Measurements from ENCODE around the gene VTI1A. TPM values are rescaled to one million over a fixed set of nuclear protein-coding genes. Genes with fewer than 3 reads are reported as not detected.
"Not testable (repeated sequence)": the region's sequence is repeated elsewhere in the genome, so short reads cannot be mapped to it uniquely, and the experiment has no call there.

Gene VTI1A
- total RNA-seq = 36.9 TPM
- long read RNA-seq, full-length matches to known transcripts = 9 of 34 reads
- long read RNA-seq, partial matches to known transcripts = 7 of 34 reads
- long read RNA-seq, other reads (novel, unspliced or antisense) = 18 of 34 reads

GRCh38 chr10:112446855-112447619 is at the start of gene VTI1A, which contains the start of gene ZDHHC6:
Gene VTI1A, plus strand, starts transcription at chr10:112447215. Its CDS starts 159 bp downstream, at chr10:112447374.
Gene ZDHHC6, minus strand, starts transcription at chr10:112446914. Its CDS starts 1,478 bp downstream, at chr10:112445436.
- H3K27ac ChIP-seq = peak within 1 kb of the TSS; percentile 94
- TF ChIP-seq CTCF (IDR thresholded peaks at IDR 0.05) = no peak
- H3K4me1 ChIP-seq = peaks cover 32% of the 10 kb centered on the region
- H3K36me3 ChIP-seq = peaks cover 39% of the 10 kb centered on the region
- peak; percentile 97 to 99 for ATAC-seq
- H3K4me3 ChIP-seq = peak within 1 kb of the TSS; percentile 76
- peak; percentile 89 for DNase-seq
- intact Hi-C loops (cut with DNase I) = no loop called here
- H3K9me3 ChIP-seq = no peaks in the 10 kb centered on the region
- no peaks in the 10 kb centered on the region for H3K27me3 ChIP-seq (ENCODE audit: low read depth)

- H3K4me1 ChIP-seq = peaks cover 14% of the 10 kb centered on the region
- H3K9me3 ChIP-seq = no peaks in the 10 kb centered on the region
- no peak overlapping the region for H3K4me3 ChIP-seq
- no peak for ATAC-seq
- peaks cover 71% of the 10 kb centered on the region for H3K36me3 ChIP-seq
- TF ChIP-seq CTCF (IDR thresholded peaks at IDR 0.05) = no peak
- DNase-seq = no peak
- intact Hi-C loops (cut with DNase I) = no loop called here
- H3K27me3 ChIP-seq (ENCODE audit: low read depth) = no peaks in the 10 kb centered on the region
- no peak overlapping the region for H3K27ac ChIP-seq
These were observed 49.4 kb upstream of the VTI1A start for GRCh38 chr10:112397592-112397991.

GRCh38 chr10:112402917-112403316 is 44.1 kb upstream of the VTI1A start:
- peaks cover 93% of the 10 kb centered on the region for H3K36me3 ChIP-seq
- no peaks in the 10 kb centered on the region for H3K4me1 ChIP-seq
- ATAC-seq (no peak), DNase-seq (no peak)
- H3K4me3 ChIP-seq = no peak overlapping the region
- H3K27me3 ChIP-seq (ENCODE audit: low read depth) = no peaks in the 10 kb centered on the region
- TF ChIP-seq CTCF (IDR thresholded peaks at IDR 0.05) = no peak
- no peaks in the 10 kb centered on the region for H3K9me3 ChIP-seq
- intact Hi-C loops (cut with DNase I) = no loop called here
- H3K27ac ChIP-seq = no peak overlapping the region

- peaks cover 97% of the 10 kb centered on the region for H3K36me3 ChIP-seq
- ATAC-seq = peak in 1 of 2 donors; percentile 37
These were observed 42.4 kb upstream of the VTI1A start for GRCh38 chr10:112404617-112405016.

GRCh38 chr10:112406806-112407205 is 40.2 kb upstream of the VTI1A start:
- intact Hi-C loops (cut with DNase I); DNase-seq; H3K4me1 ChIP-seq; H3K27ac ChIP-seq; ATAC-seq; H3K27me3 ChIP-seq (ENCODE audit: low read depth); H3K9me3 ChIP-seq; H3K4me3 ChIP-seq: not testable (repeated sequence)
- H3K36me3 ChIP-seq = peaks cover 96% of the 10 kb centered on the region

More at GRCh38 chr10:112404617-112405016, 42.4 kb upstream of the VTI1A start:
- H3K27me3 ChIP-seq (ENCODE audit: low read depth) = no peaks in the 10 kb centered on the region
- H3K27ac ChIP-seq = no peak overlapping the region
- no peak for TF ChIP-seq CTCF (IDR thresholded peaks at IDR 0.05)
- intact Hi-C loops (cut with DNase I) = no loop called here
- no peaks in the 10 kb centered on the region for H3K4me1 ChIP-seq
- H3K4me3 ChIP-seq = no peak overlapping the region
- no peaks in the 10 kb centered on the region for H3K9me3 ChIP-seq
- no peak for DNase-seq

- DNase-seq = no peak
- Histone ChIP-seq H3K27ac (no peak overlapping the region), H3K4me1 (no peaks in the 10 kb centered on the region), H3K27me3 (ENCODE audit: low read depth) (no peaks in the 10 kb centered on the region), H3K4me3 (no peak overlapping the region), H3K36me3 (peaks cover 96% of the 10 kb centered on the region), H3K9me3 (no peaks in the 10 kb centered on the region)
- intact Hi-C loops (cut with DNase I) = no loop called here
- no peak for ATAC-seq
- TF ChIP-seq CTCF (IDR thresholded peaks at IDR 0.05) = no peak
These were observed 39.3 kb upstream of the VTI1A start for GRCh38 chr10:112407696-112408095.
